GM12878 (cell line): ENCODE results near the gene ANKS1A. TPM values are rescaled to one million over a fixed set of nuclear protein-coding genes. Genes with fewer than 3 reads are reported as not detected.

Experiments
- BHLHE40 ChIP-seq, 2 experiments: fragments of 450-650 bp in 1 of 2; IDR thresholded peaks; 2 replicates each; pipeline ENCODE4 v1.6.1; 2011 to 2017; ENCODE audit warnings: low read depth in 2 of 2, borderline replicate concordance in 1 of 2, improper control_type of control experiment in 1 of 2, low read length in 1 of 2, mild to moderate bottlenecking in 1 of 2
- DPF2 ChIP-seq: fragments of 450-650 bp; IDR thresholded peaks from 2 replicates; pipeline ENCODE4 v1.6.1; 2017; ENCODE audit warnings: mild to moderate bottlenecking
- IKZF2 ChIP-seq, 2 experiments: fragments of 450-650 bp; IDR thresholded peaks; 2 replicates each; pipeline ENCODE4 v1.6.1; 2017; ENCODE audit warnings: mild to moderate bottlenecking in 2 of 2, moderate library complexity in 2 of 2
- MYC ChIP-seq: IDR thresholded peaks from 2 replicates; pipeline ENCODE4 v1.6.1; 2011; ENCODE audit warnings: mild to moderate bottlenecking, low read length, moderate library complexity, inconsistent platforms; ENCODE audit not compliant: insufficient read depth, insufficient replicate concordance, insufficient read length, severe bottlenecking
- PAX8 ChIP-seq: fragments of 450-650 bp; IDR thresholded peaks from 2 replicates; pipeline ENCODE4 v1.6.1; 2017; ENCODE audit warnings: mild to moderate bottlenecking, moderate library complexity
- POLR2A ChIP-seq: IDR thresholded peaks from 2 replicates; pipeline ENCODE4 v1.6.1; 2011; ENCODE audit warnings: low read depth, mild to moderate bottlenecking, low read length
- POLR2AphosphoS2 ChIP-seq: IDR thresholded peaks from 2 replicates; pipeline ENCODE4 v1.6.1; 2011; ENCODE audit warnings: low read depth, mild to moderate bottlenecking, low read length, improper control_type of control experiment, moderate library complexity
- RAD51 ChIP-seq: fragments of 450-650 bp; IDR thresholded peaks from 2 replicates; pipeline ENCODE4 v1.6.1; 2016; ENCODE audit warnings: moderate library complexity, mild to moderate bottlenecking, inconsistent platforms
- RCOR1 ChIP-seq: conservative IDR thresholded peaks from 2 replicates; pipeline ENCODE4 v1.6.1; 2012; ENCODE audit warnings: low read depth, low read length, improper control_type of control experiment
- RFX5 ChIP-seq: IDR thresholded peaks from 2 replicates; pipeline ENCODE4 v1.6.1; 2011; ENCODE audit warnings: low read depth, low read length, improper control_type of control experiment
- SIX5 ChIP-seq: IDR thresholded peaks from 2 replicates; pipeline ENCODE4 v1.6.1; 2011; ENCODE audit warnings: mild to moderate bottlenecking, low read depth, low read length, moderate library complexity; ENCODE audit not compliant: severe bottlenecking
- SMAD1 ChIP-seq: fragments of 450-650 bp; IDR thresholded peaks from 2 replicates; pipeline ENCODE4 v1.6.1; 2018; ENCODE audit warnings: mild to moderate bottlenecking, low read depth; ENCODE audit not compliant: partially characterized antibody
- SMC3 ChIP-seq: IDR thresholded peaks from 2 replicates; pipeline ENCODE4 v1.6.1; 2011; ENCODE audit warnings: low read length, improper control_type of control experiment, borderline replicate concordance
- SP1 ChIP-seq: IDR thresholded peaks from one replicate; pipeline ENCODE4 v1.6.1; 2011; ENCODE audit warnings: low read depth, low read length
- STAT1 ChIP-seq: fragments of 450-650 bp; conservative IDR thresholded peaks from 2 replicates; pipeline ENCODE4 v1.6.1; 2014; ENCODE audit warnings: antibody characterized with exemption, mild to moderate bottlenecking
- YBX1 ChIP-seq: fragments of 450-650 bp; IDR thresholded peaks from 2 replicates; pipeline ENCODE4 v1.6.1; 2016; ENCODE audit warnings: antibody characterized with exemption
- ZSCAN29 ChIP-seq: fragments of 450-650 bp; IDR thresholded peaks from 2 replicates; pipeline ENCODE4 v1.6.1; 2017; ENCODE audit warnings: mild to moderate bottlenecking, moderate library complexity
- polyA plus RNA-seq, 11 experiments: library from polyadenylated mRNA; depleted of rRNA in 4 of 11; unstranded in 6 of 11; stranded (reverse) in 5 of 11; fragments of >200 nt; fragmentation: Nextera tagmentation in 4 of 11; fragmentation: Illumina TruSeq in 1 of 11; extraction: Ambion mirVana in 4 of 11; extraction: Trizol in 1 of 11; gene quantifications; 1 replicate in 1 of 11; 2 replicates in 10 of 11; pipeline versions ENCODE4 v1.2.1 to v1.2.3, GENCODE V29; 2011 to 2016; ENCODE audit warnings: inconsistent platforms in 2 of 11, missing spikeins in 2 of 11, low read depth in 1 of 11
- total RNA-seq, 4 experiments: library from RNA; depleted of rRNA in 3 of 4; stranded (reverse); fragments of >200 nt in 3 of 4; fragmentation: Illumina TruSeq in 1 of 4; extraction: Trizol in 1 of 4; gene quantifications; 2 replicates each; pipeline versions ENCODE4 v1.2.1 to v1.2.3, GENCODE V29; 2013 to 2021
- TF ChIP-seq, protein P1 (sequence below): IDR thresholded peaks from 2 replicates; pipeline ENCODE4 v1.6.1; 2011; ENCODE audit warnings: borderline replicate concordance, low read depth, mild to moderate bottlenecking, moderate library complexity, mixed read lengths, low read length; ENCODE audit not compliant: insufficient read depth; ENCODE audit errors: extremely low read length
- TF ChIP-seq, protein P2 (sequence below): fragments of 450-650 bp; IDR thresholded peaks from 2 replicates; pipeline ENCODE4 v1.6.1; 2017; ENCODE audit warnings: low read depth, mild to moderate bottlenecking, moderate library complexity
- TF ChIP-seq, protein P3 (sequence below): IDR thresholded peaks from 2 replicates; pipeline ENCODE4 v1.6.1; 2011; ENCODE audit warnings: low read depth, mild to moderate bottlenecking, low read length, moderate library complexity, borderline replicate concordance; ENCODE audit errors: extremely low read depth
- TF ChIP-seq, protein P4 (sequence below): fragments of 150-350 bp; IDR thresholded peaks from 2 replicates; pipeline ENCODE4 v1.6.1; 2014; ENCODE audit warnings: mild to moderate bottlenecking, low read depth, low read length
- TF ChIP-seq, protein P5 (sequence below): IDR thresholded peaks from 2 replicates; pipeline ENCODE4 v1.6.1; 2012; ENCODE audit warnings: low read depth, low read length, improper control_type of control experiment

The ANKS1A gene
- total and polyA plus RNA-seq, 10 of the 15 experiments (the other 5 are each of a cell fraction or from before 2014, with no cell fraction given): 0.60 to 7.0 (median 3.0) TPM

DNA sequence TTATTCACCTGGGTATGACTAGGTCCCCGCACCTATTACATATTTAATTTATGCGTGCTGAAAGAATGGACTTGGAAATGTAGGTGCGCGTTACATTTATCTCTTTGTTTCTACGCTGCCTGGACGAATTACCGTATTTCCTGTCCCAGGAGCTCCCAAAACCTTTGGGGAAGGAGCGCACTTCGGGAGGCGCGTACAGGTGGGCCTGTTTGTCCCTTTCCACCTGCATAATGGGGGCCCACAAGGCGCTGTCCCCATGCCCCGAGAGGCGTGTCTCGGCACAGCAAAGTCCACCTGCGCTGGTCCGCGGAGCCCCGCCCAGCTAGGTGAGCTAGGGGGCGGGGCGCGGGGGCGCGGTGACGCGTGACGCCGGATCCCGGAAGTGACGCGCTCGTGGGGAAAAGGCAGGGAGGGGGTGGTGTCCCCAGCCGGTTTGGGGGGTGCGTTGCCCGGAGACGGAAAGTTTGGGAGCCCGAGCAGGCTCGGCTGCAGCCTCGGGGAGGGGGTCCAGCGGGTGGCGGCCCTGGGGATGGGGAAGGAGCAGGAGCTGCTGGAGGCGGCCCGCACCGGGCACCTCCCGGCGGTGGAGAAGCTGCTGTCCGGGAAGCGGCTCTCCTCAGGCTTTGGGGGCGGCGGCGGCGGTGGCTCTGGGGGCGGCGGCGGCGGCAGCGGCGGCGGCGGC, at the start of gene ANKS1A (continued):
- TF ChIP-seq SMC3 (no peak), MYC (no peak), SP1 (no peak), POLR2A (peak; percentile 62), SMAD1 (no peak), RCOR1 (no peak), STAT1 (no peak), BHLHE40 (IDR thresholded peaks at IDR 0.05; ENCODE audit: borderline replicate concordance in 1 of 2, low read depth in 2 of 2, low read length in 1 of 2) (peak; percentile 29 to 57; a peak in 3 of 4 replicates), ZSCAN29 (no peak), RFX5 (peak; percentile 25; the same call in 1 of the 2 replicates), IKZF2 (IDR thresholded peaks at IDR 0.05) (peak in 1 of 2 experiments; percentile 51; a peak in 1 of 4 replicates), DPF2 (0 out of 2 replicates have a peak, but pooled peaks have one; percentile 60), SIX5 (no peak), YBX1 (no peak), RAD51 (no peak), POLR2AphosphoS2 (no peak), PAX8 (peak; percentile 81; the same call in 1 of the 2 replicates)
- TF ChIP-seq, protein P1, sequence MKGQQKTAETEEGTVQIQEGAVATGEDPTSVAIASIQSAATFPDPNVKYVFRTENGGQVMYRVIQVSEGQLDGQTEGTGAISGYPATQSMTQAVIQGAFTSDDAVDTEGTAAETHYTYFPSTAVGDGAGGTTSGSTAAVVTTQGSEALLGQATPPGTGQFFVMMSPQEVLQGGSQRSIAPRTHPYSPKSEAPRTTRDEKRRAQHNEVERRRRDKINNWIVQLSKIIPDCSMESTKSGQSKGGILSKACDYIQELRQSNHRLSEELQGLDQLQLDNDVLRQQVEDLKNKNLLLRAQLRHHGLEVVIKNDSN: no peak
- TF ChIP-seq, protein P2, sequence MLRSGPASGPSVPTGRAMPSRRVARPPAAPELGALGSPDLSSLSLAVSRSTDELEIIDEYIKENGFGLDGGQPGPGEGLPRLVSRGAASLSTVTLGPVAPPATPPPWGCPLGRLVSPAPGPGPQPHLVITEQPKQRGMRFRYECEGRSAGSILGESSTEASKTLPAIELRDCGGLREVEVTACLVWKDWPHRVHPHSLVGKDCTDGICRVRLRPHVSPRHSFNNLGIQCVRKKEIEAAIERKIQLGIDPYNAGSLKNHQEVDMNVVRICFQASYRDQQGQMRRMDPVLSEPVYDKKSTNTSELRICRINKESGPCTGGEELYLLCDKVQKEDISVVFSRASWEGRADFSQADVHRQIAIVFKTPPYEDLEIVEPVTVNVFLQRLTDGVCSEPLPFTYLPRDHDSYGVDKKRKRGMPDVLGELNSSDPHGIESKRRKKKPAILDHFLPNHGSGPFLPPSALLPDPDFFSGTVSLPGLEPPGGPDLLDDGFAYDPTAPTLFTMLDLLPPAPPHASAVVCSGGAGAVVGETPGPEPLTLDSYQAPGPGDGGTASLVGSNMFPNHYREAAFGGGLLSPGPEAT: peak; percentile 28; the same call in 1 of the 2 replicates
- TF ChIP-seq, protein P3, sequence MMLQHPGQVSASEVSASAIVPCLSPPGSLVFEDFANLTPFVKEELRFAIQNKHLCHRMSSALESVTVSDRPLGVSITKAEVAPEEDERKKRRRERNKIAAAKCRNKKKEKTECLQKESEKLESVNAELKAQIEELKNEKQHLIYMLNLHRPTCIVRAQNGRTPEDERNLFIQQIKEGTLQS: no peak
- TF ChIP-seq, protein P4, sequence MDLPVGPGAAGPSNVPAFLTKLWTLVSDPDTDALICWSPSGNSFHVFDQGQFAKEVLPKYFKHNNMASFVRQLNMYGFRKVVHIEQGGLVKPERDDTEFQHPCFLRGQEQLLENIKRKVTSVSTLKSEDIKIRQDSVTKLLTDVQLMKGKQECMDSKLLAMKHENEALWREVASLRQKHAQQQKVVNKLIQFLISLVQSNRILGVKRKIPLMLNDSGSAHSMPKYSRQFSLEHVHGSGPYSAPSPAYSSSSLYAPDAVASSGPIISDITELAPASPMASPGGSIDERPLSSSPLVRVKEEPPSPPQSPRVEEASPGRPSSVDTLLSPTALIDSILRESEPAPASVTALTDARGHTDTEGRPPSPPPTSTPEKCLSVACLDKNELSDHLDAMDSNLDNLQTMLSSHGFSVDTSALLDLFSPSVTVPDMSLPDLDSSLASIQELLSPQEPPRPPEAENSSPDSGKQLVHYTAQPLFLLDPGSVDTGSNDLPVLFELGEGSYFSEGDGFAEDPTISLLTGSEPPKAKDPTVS: no peak
- TF ChIP-seq, protein P5, sequence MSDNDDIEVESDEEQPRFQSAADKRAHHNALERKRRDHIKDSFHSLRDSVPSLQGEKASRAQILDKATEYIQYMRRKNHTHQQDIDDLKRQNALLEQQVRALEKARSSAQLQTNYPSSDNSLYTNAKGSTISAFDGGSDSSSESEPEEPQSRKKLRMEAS: no peak
